GM12875 (cell line): ENCODE measurements around the gene BCAR1.

Experiments
- H3K4me3 ChIP-seq: one replicate; pipeline ENCODE4 v1.5.1; 2011; ENCODE audit warnings: low read depth, low read length, control low read depth
- TF ChIP-seq, protein P1 (sequence below): IDR thresholded peaks from 2 replicates; pipeline ENCODE4 v1.5.1; 2011; ENCODE audit warnings: low read depth, mild to moderate bottlenecking, control low read depth, inconsistent platforms, low read length, moderate library complexity, borderline replicate concordance; ENCODE audit not compliant: insufficient read depth

Gene BCAR1

GRCh38 chr16:75250809-75251279 lies 580 bp downstream of the BCAR1 start:
- H3K4me3 ChIP-seq = peak overlapping the region; percentile 64

GRCh38 chr16:75250089-75250808 lies 1.2 kb downstream of the BCAR1 start:
- H3K4me3 ChIP-seq = peak overlapping the region; percentile 64
- TF ChIP-seq, protein P1, sequence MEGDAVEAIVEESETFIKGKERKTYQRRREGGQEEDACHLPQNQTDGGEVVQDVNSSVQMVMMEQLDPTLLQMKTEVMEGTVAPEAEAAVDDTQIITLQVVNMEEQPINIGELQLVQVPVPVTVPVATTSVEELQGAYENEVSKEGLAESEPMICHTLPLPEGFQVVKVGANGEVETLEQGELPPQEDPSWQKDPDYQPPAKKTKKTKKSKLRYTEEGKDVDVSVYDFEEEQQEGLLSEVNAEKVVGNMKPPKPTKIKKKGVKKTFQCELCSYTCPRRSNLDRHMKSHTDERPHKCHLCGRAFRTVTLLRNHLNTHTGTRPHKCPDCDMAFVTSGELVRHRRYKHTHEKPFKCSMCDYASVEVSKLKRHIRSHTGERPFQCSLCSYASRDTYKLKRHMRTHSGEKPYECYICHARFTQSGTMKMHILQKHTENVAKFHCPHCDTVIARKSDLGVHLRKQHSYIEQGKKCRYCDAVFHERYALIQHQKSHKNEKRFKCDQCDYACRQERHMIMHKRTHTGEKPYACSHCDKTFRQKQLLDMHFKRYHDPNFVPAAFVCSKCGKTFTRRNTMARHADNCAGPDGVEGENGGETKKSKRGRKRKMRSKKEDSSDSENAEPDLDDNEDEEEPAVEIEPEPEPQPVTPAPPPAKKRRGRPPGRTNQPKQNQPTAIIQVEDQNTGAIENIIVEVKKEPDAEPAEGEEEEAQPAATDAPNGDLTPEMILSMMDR = no peak

More at GRCh38 chr16:75250809-75251279, 580 bp downstream of the BCAR1 start:
- TF ChIP-seq, protein P1 = no peak

- TF ChIP-seq, protein P1 = no peak
These were observed 2.0 kb downstream of the BCAR1 start for GRCh38 chr16:75249441-75249840.

GRCh38 chr16:75248536-75249380 lies 2.7 kb downstream of the BCAR1 start:
- no peak overlapping the region for H3K4me3 ChIP-seq
- TF ChIP-seq, protein P1 = no peak

More at GRCh38 chr16:75249441-75249840, 2.0 kb downstream of the BCAR1 start:
- H3K4me3 ChIP-seq = no peak overlapping the region

GRCh38 chr16:75248142-75248535 lies 3.3 kb downstream of the BCAR1 start:
- no peak overlapping the region for H3K4me3 ChIP-seq
- TF ChIP-seq, protein P1 = no peak

- TF ChIP-seq, protein P1 = no peak
- H3K4me3 ChIP-seq = no peak overlapping the region
These were observed 4.2 kb downstream of the BCAR1 start for GRCh38 chr16:75247249-75247648.
